Measurements from ENCODE around the gene PSMD12. TPM values are rescaled to one million over a fixed set of nuclear protein-coding genes. Genes with fewer than 3 reads are reported as not detected.

PSMD12 gene
- total RNA-seq, 1 experiment from 2014 or later: 93.1 TPM

- CTCF ChIA-PET: interaction anchor here (0.6 to 7.1 kb wide), 3 partner anchors 9 to 72 kb away, joined by 3 to 95 read pairs (median 3); no protein-coding TSS in a partner anchor
- POLR2A ChIA-PET: interaction anchor here (0.6 to 1.5 kb wide), 5 partner anchors 25 to 72 kb away, joined by 3 to 7 read pairs (median 3); no protein-coding TSS in a partner anchor
- H3K27ac Mint-ChIP-seq (ENCODE audit: low read depth, unreplicated experiment): no peak overlapping the region
- H3K27me3 Mint-ChIP-seq (ENCODE audit: insufficient read depth, unreplicated experiment): no peaks in the 10 kb centered on the region
- no peak for DNase-seq (ENCODE audit: unreplicated experiment)
- no TSS peak for BruUV-seq (replicated peaks)
- TF ChIP-seq CTCF (IDR thresholded peaks at IDR 0.05; ENCODE audit: unreplicated experiment): no peak
- intact Hi-C loops (cut with micrococcal nuclease): loop anchor here (5.0 to 10.0 kb wide), 2 partner anchors 376 to 574 kb away; no protein-coding TSS in a partner anchor
- H3K9me3 Mint-ChIP-seq (ENCODE audit: unreplicated experiment): no peaks in the 10 kb centered on the region
- no peaks in the 10 kb centered on the region for H3K36me3 Mint-ChIP-seq (ENCODE audit: insufficient read depth, unreplicated experiment)
- no peak overlapping the region for H3K4me3 Mint-ChIP-seq (ENCODE audit: unreplicated experiment)
- H3K4me1 Mint-ChIP-seq (ENCODE audit: insufficient read depth, unreplicated experiment): no peaks in the 10 kb centered on the region
These were observed 75.6 kb downstream of the PSMD12 start for GRCh38 chr17:67290711-67291291.

- H3K4me3 Mint-ChIP-seq (ENCODE audit: unreplicated experiment): no peak overlapping the region
These were observed 76.1 kb downstream of the PSMD12 start for GRCh38 chr17:67290244-67290643.

GRCh38 chr17:67289181-67289876 lies 77.0 kb downstream of the PSMD12 start:
- Mint-ChIP-seq H3K4me3 (ENCODE audit: unreplicated experiment) (no peak overlapping the region), H3K27ac (ENCODE audit: low read depth, unreplicated experiment) (no peak overlapping the region), H3K27me3 (ENCODE audit: insufficient read depth, unreplicated experiment) (no peaks in the 10 kb centered on the region), H3K4me1 (ENCODE audit: insufficient read depth, unreplicated experiment) (no peaks in the 10 kb centered on the region), H3K36me3 (ENCODE audit: insufficient read depth, unreplicated experiment) (no peaks in the 10 kb centered on the region), H3K9me3 (ENCODE audit: unreplicated experiment) (no peaks in the 10 kb centered on the region)
- no TSS peak for BruUV-seq (replicated peaks)
- intact Hi-C loops (cut with micrococcal nuclease): no loop called here
- TF ChIP-seq CTCF (IDR thresholded peaks at IDR 0.05; ENCODE audit: unreplicated experiment): no peak
- POLR2A ChIA-PET: interaction anchor here (0.6 to 2.6 kb wide), 6 partner anchors 8 to 539 kb away, joined by 3 to 8 read pairs (median 3); partner anchors contain the start of gene HELZ
- no peak for DNase-seq (ENCODE audit: unreplicated experiment)
- CTCF ChIA-PET: interaction anchor here (0.6 to 7.1 kb wide), 6 partner anchors 13 to 133 kb away, joined by 3 to 95 read pairs (median 3); no protein-coding TSS in a partner anchor

More at GRCh38 chr17:67290244-67290643, 76.1 kb downstream of the PSMD12 start:
- Mint-ChIP-seq H3K36me3 (ENCODE audit: insufficient read depth, unreplicated experiment) (no peaks in the 10 kb centered on the region), H3K9me3 (ENCODE audit: unreplicated experiment) (no peaks in the 10 kb centered on the region), H3K27ac (ENCODE audit: low read depth, unreplicated experiment) (no peak overlapping the region), H3K4me1 (ENCODE audit: insufficient read depth, unreplicated experiment) (no peaks in the 10 kb centered on the region), H3K27me3 (ENCODE audit: insufficient read depth, unreplicated experiment) (no peaks in the 10 kb centered on the region)
- DNase-seq (ENCODE audit: unreplicated experiment): no peak
- intact Hi-C loops (cut with micrococcal nuclease): loop anchor here (5.0 to 10.0 kb wide), 2 partner anchors 375 to 573 kb away; no protein-coding TSS in a partner anchor
- ChIA-PET POLR2A (interaction anchor here (0.6 to 0.9 kb wide), 2 partner anchors 26 to 63 kb away, joined by 3 to 4 read pairs; no protein-coding TSS in a partner anchor), CTCF (interaction anchor here (7.1 kb wide), 1 partner anchor 71 kb away, joined by 95 read pairs; no protein-coding TSS in a partner anchor)
- no peak for TF ChIP-seq CTCF (IDR thresholded peaks at IDR 0.05; ENCODE audit: unreplicated experiment)
- no TSS peak for BruUV-seq (replicated peaks)

Other genes with a start within 250 kb of the PSMD12 start
- gene HELZ, start 121.4 kb downstream of the PSMD12 start, total RNA-seq (2022): 56.7 and 71.7 TPM in 2 replicates
- gene PITPNC1, start 10.7 kb upstream of the PSMD12 start, total RNA-seq (2022): 28.3 and 40.1 TPM in 2 replicates

All from MCF 10A (cell line).